ENCODE results near the gene TMEM100.

DNA sequence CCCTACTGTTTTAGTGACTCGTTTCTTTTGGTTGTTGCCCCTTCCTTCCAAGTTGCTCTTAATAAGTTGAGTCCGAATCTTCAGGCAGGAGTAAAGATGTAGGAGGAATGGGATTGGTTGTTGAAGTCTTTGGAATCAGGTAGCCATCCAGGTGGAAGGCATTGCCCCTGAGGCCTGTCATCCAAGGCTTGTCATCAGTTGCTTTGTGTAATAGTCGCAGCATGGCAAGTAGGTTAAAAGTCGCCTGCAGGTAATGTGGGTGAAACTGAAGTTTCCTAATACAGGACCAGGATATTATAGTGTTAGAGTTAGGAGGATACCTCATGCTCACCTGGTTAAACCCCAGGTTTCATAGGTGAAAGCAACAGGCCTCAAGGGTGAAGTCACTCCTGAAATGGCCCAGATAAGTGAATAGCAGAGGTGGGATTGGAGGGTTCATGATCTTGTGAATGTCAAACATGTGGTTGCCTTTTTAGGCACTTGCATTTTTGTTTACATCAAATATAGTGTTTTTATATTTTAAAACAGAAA, 29.1 kb upstream of the TMEM100 start:
- TF ChIP-seq, protein P1, sequence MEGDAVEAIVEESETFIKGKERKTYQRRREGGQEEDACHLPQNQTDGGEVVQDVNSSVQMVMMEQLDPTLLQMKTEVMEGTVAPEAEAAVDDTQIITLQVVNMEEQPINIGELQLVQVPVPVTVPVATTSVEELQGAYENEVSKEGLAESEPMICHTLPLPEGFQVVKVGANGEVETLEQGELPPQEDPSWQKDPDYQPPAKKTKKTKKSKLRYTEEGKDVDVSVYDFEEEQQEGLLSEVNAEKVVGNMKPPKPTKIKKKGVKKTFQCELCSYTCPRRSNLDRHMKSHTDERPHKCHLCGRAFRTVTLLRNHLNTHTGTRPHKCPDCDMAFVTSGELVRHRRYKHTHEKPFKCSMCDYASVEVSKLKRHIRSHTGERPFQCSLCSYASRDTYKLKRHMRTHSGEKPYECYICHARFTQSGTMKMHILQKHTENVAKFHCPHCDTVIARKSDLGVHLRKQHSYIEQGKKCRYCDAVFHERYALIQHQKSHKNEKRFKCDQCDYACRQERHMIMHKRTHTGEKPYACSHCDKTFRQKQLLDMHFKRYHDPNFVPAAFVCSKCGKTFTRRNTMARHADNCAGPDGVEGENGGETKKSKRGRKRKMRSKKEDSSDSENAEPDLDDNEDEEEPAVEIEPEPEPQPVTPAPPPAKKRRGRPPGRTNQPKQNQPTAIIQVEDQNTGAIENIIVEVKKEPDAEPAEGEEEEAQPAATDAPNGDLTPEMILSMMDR (IDR thresholded peaks at IDR 0.05): no peak
- TF ChIP-seq EZH2 (IDR thresholded peaks at IDR 0.05; ENCODE audit: borderline replicate concordance, insufficient read depth, low read depth, low read length, poor library complexity, severe bottlenecking): no peak

Data from B cell (primary cell).